ENCODE results near the gene INPP5K.
A peak's percentile ranks its signal among the peaks of the same experiment; 100 is the strongest.
"Not testable (repeated sequence)": the region's sequence is repeated elsewhere in the genome, so short reads cannot be mapped to it uniquely, and the experiment has no call there.

The INPP5K gene

GRCh38 chr17:1461198-1461944 is 55.0 kb downstream of the INPP5K start:
- DNase-seq = no peak

GRCh38 chr17:1460233-1460632 is 56.2 kb downstream of the INPP5K start:
- no peak for DNase-seq

- peak; percentile 98 to 99 for DNase-seq
Measured at GRCh38 chr17:1455797-1456599, 60.4 kb downstream of the INPP5K start, which contains the start of gene CRK. Gene CRK (minus strand): TSS chr17:1456232. CDS start chr17:1456117, 115 bp downstream.

- peak; percentile 30 to 35 for DNase-seq
Measured at GRCh38 chr17:1455291-1455796, 61.1 kb downstream of the INPP5K start.

- DNase-seq = no peak
Measured at GRCh38 chr17:1454541-1454940, 61.9 kb downstream of the INPP5K start.

- DNase-seq = not testable (repeated sequence)
Measured at GRCh38 chr17:1453694-1454093, 62.7 kb downstream of the INPP5K start.

- no peak for DNase-seq
Measured at GRCh38 chr17:1452836-1453235, 63.6 kb downstream of the INPP5K start.

- not testable (repeated sequence) for DNase-seq
Measured at GRCh38 chr17:1450261-1450660, 66.2 kb downstream of the INPP5K start.

- DNase-seq = no peak
Measured at GRCh38 chr17:1449412-1449967, 66.9 kb downstream of the INPP5K start.

- DNase-seq = no peak
Measured at GRCh38 chr17:1447052-1447451, 69.4 kb downstream of the INPP5K start.

- no peak for DNase-seq
Measured at GRCh38 chr17:1446201-1446600, 70.2 kb downstream of the INPP5K start.

- DNase-seq = not testable (repeated sequence)
Measured at GRCh38 chr17:1445695-1446094, 70.7 kb downstream of the INPP5K start.

All from stimulated activated CD4-positive, alpha-beta T cell treated with anti-CD3 and anti-CD28 coated beads, Interleukin-2, amount 100 ng/mL, for 48 hours (primary cell).